HCT116 (cell line): ENCODE data around the gene SMARCAL1. TPM values are rescaled to one million over a fixed set of nuclear protein-coding genes. Genes with fewer than 3 reads are reported as not detected.

ENCODE experiments used
- ATAC-seq: fragments of 200-7000 bp; cut with Tn5 transposase; 2 replicates; pipeline ENCODE4 v1.9.1; 2020; ENCODE audit warnings: mild to moderate bottlenecking, moderate library complexity
- BruUV-seq: library from RNA; stranded (reverse); fragments of 400-500 nt; replicated peaks from 2 replicates; lab custom pipeline; 2021; lab: Mats Ljungman, UMichigan
- CTCF ChIA-PET: fragments of 300-600 bp; sonication (Branson Sonifier 250); formaldehyde crosslinking; loops from one replicate; lab custom pipeline; 2021; ENCODE audit warnings: antibody characterized with exemption; lab: Charles Lee
- POLR2A ChIA-PET: fragments of 300-600, 350-600 bp; sonication (Branson Sonifier 250); formaldehyde crosslinking; loops from one replicate; lab custom pipeline; 2021; ENCODE audit warnings: antibody characterized with exemption; lab: Charles Lee
- RAD21 ChIA-PET, 2 experiments: fragments of 300-600 bp; sonication (Branson Sonifier 250); formaldehyde crosslinking; loops; one replicate each; lab custom pipeline; 2023; ENCODE audit warnings: low total read pairs in 2 of 2; ENCODE audit not compliant: uncharacterized antibody in 2 of 2, unreplicated experiment in 2 of 2, low non-redundant PET in 1 of 2; lab: Charles Lee
- DNase-seq: peaks from one replicate; pipeline ENCODE4 v3.0.0-alpha.2; 2010; ENCODE audit warnings: low read depth, low spot score
- H2AFZ ChIP-seq: fragments of 200-600 bp; shearing (Covaris generic), sonication (generic); 2 replicates; pipeline ENCODE4 v1.6.1; 2017; ENCODE audit warnings: low read depth, mixed run types, mixed read lengths, antibody characterized with exemption, low read length; ENCODE audit not compliant: poor library complexity, severe bottlenecking
- H3K27ac ChIP-seq: 2 replicates; pipeline ENCODE4 v1.5.1; 2012; ENCODE audit warnings: low read depth, low read length
- H3K27me3 ChIP-seq: fragments of 200-600 bp; sonication (generic); 2 replicates; pipeline ENCODE4 v1.6.1; 2016; ENCODE audit warnings: mixed run types, low read length, mixed read lengths; ENCODE audit not compliant: insufficient read depth
- H3K36me3 ChIP-seq, 2 experiments: fragments of 200-500 bp in 1 of 2; fragments of 200-600 bp in 1 of 2; sonication (Bioruptor generic) in 1 of 2; sonication (generic) in 1 of 2; 2 replicates each; pipeline versions ENCODE4 v1.5.1 to v1.6.1; 2014 to 2016; ENCODE audit warnings: low read length in 2 of 2, inconsistent platforms in 1 of 2, mixed read lengths in 1 of 2, mixed run types in 1 of 2; ENCODE audit not compliant: insufficient read depth in 2 of 2, control insufficient read depth in 1 of 2
- H3K4me1 ChIP-seq, 2 experiments: fragments of 200-600 bp in 1 of 2; sonication (generic) in 1 of 2; 2 replicates each; pipeline versions ENCODE4 v1.5.1 to v1.6.1; 2012 to 2017; ENCODE audit warnings: low read length in 2 of 2, inconsistent platforms in 1 of 2, mild to moderate bottlenecking in 1 of 2, mixed read lengths in 1 of 2, mixed run types in 1 of 2, moderate library complexity in 1 of 2; ENCODE audit not compliant: insufficient read depth in 2 of 2, control insufficient read depth in 1 of 2
- H3K4me2 ChIP-seq: fragments of 200-600 bp; sonication (generic); 2 replicates; pipeline ENCODE4 v1.6.1; 2017; ENCODE audit warnings: mixed run types, low read length, mixed read lengths
- H3K4me3 ChIP-seq, 2 experiments: fragments of 200-600 bp in 1 of 2; sonication (generic) in 1 of 2; replicated peaks in 1 of 2; 2 replicates each; pipeline ENCODE4 v1.5.1; 2011 to 2016; ENCODE audit warnings: low read length in 2 of 2, control low read depth in 1 of 2, low read depth in 1 of 2, mild to moderate bottlenecking in 1 of 2, mixed read lengths in 1 of 2, mixed run types in 1 of 2
- H3K79me2 ChIP-seq: fragments of 200-600 bp; sonication (generic); 2 replicates; pipeline ENCODE4 v1.6.1; 2017; ENCODE audit warnings: mild to moderate bottlenecking, mixed run types, low read length, moderate library complexity, mixed read lengths; ENCODE audit not compliant: insufficient read depth
- H3K9ac ChIP-seq: fragments of 200-600 bp; sonication (generic); 2 replicates; pipeline ENCODE4 v1.6.1; 2016; ENCODE audit warnings: low read length, mixed read lengths
- H3K9me2 ChIP-seq: fragments of 200-600 bp; sonication (generic), shearing (Covaris generic); 2 replicates; pipeline ENCODE4 v1.6.1; 2017; ENCODE audit warnings: mixed run types, mild to moderate bottlenecking, moderate library complexity; ENCODE audit not compliant: insufficient read depth
- H3K9me3 ChIP-seq, 2 experiments: fragments of 200-500 bp in 1 of 2; fragments of 200-600 bp in 1 of 2; sonication (Bioruptor generic) in 1 of 2; sonication (generic) in 1 of 2; 2 replicates each; pipeline ENCODE4 v1.6.1; 2014 to 2017; ENCODE audit warnings: low read length in 2 of 2, mixed read lengths in 2 of 2, inconsistent platforms in 1 of 2, low read depth in 1 of 2, mild to moderate bottlenecking in 1 of 2, mixed run types in 1 of 2, moderate library complexity in 1 of 2; ENCODE audit not compliant: control insufficient read depth in 1 of 2, insufficient read depth in 1 of 2
- H4K20me1 ChIP-seq: fragments of 200-600 bp; sonication (generic), shearing (Covaris generic); 2 replicates; pipeline ENCODE4 v1.6.1; 2017; ENCODE audit warnings: mixed run types, mild to moderate bottlenecking, moderate library complexity; ENCODE audit not compliant: insufficient read depth
- CEBPB ChIP-seq: IDR thresholded peaks from 2 replicates; pipeline ENCODE4 v1.6.1; 2012; ENCODE audit warnings: low read depth
- CTCF ChIP-seq, 3 experiments: fragments of 200-600 bp in 1 of 3; sonication (generic) in 1 of 3; IDR thresholded peaks in 2 of 3; conservative IDR thresholded peaks in 1 of 3; 2 replicates each; pipeline ENCODE4 v1.5.1; 2012 to 2017; ENCODE audit warnings: low read depth in 2 of 3, low read length in 2 of 3, antibody characterized with exemption in 1 of 3, borderline replicate concordance in 1 of 3, control low read depth in 1 of 3, mild to moderate bottlenecking in 1 of 3, mixed read lengths in 1 of 3, mixed run types in 1 of 3, moderate library complexity in 1 of 3; ENCODE audit not compliant: insufficient read depth in 1 of 3
- EGR1 ChIP-seq: IDR thresholded peaks from 2 replicates; pipeline ENCODE4 v1.6.1; 2012; ENCODE audit warnings: low read depth
- ELF1 ChIP-seq: IDR thresholded peaks from 2 replicates; pipeline ENCODE4 v1.6.1; 2012; ENCODE audit warnings: low read depth, borderline replicate concordance
- EZH2 ChIP-seq: fragments of 200-600 bp; sonication (generic); IDR thresholded peaks from 2 replicates; pipeline ENCODE4 v1.6.1; 2017; ENCODE audit warnings: antibody characterized with exemption, mixed run types
- FOSL1 ChIP-seq: IDR thresholded peaks from 2 replicates; pipeline ENCODE4 v1.6.1; 2012; ENCODE audit warnings: low read depth
- JUND ChIP-seq: IDR thresholded peaks from 2 replicates; pipeline ENCODE4 v1.6.1; 2012
- MAX ChIP-seq: IDR thresholded peaks from 2 replicates; pipeline ENCODE4 v1.6.1; 2012
- POLR2A ChIP-seq: IDR thresholded peaks from 2 replicates; pipeline ENCODE4 v1.7.0; 2011; ENCODE audit warnings: borderline replicate concordance; ENCODE audit not compliant: insufficient read depth, insufficient read length; ENCODE audit errors: extremely low read depth
- POLR2AphosphoS5 ChIP-seq: IDR thresholded peaks from 2 replicates; pipeline ENCODE4 v1.6.1; 2011; ENCODE audit warnings: mild to moderate bottlenecking, low read depth, low read length, moderate library complexity
- RAD21 ChIP-seq: IDR thresholded peaks from 2 replicates; pipeline ENCODE4 v1.6.1; 2012; ENCODE audit warnings: low read depth, mild to moderate bottlenecking
- REST ChIP-seq: IDR thresholded peaks from 2 replicates; pipeline ENCODE4 v1.6.1; 2012; ENCODE audit warnings: low read depth
- SRF ChIP-seq: IDR thresholded peaks from 2 replicates; pipeline ENCODE4 v1.6.1; 2012; ENCODE audit warnings: low read depth
- TCF7L2 ChIP-seq: IDR thresholded peaks from 2 replicates; pipeline ENCODE4 v1.7.0; 2011; ENCODE audit warnings: borderline replicate concordance, inconsistent platforms; ENCODE audit not compliant: insufficient read depth, insufficient read length; ENCODE audit errors: extremely low read depth
- YY1 ChIP-seq: IDR thresholded peaks from 2 replicates; pipeline ENCODE4 v1.6.1; 2011; ENCODE audit warnings: low read length, low read depth, moderate library complexity, mild to moderate bottlenecking; ENCODE audit not compliant: insufficient replicate concordance; ENCODE audit errors: extremely low read depth
- ZBTB33 ChIP-seq: IDR thresholded peaks from 2 replicates; pipeline ENCODE4 v1.6.1; 2011; ENCODE audit warnings: mild to moderate bottlenecking, low read length, moderate library complexity; ENCODE audit not compliant: insufficient replicate concordance; ENCODE audit errors: extremely low read depth
- ZFX ChIP-seq: fragments of 450-650 bp; IDR thresholded peaks from 2 replicates; pipeline ENCODE4 v1.6.1; 2017
- ZNF274 ChIP-seq: fragments of 200-500 bp; sonication (Bioruptor generic); IDR thresholded peaks from 2 replicates; pipeline ENCODE4 v1.6.1; 2014; ENCODE audit warnings: mild to moderate bottlenecking, low read depth, low read length, inconsistent platforms
- intact Hi-C: fragments of 100-400 bp; cut with micrococcal nuclease; formaldehyde crosslinking; loops from 2 replicates; pipeline ENCODE4 v1.10.0; 2022
- total RNA-seq: library from RNA; stranded (reverse); gene quantifications from one replicate; pipeline ENCODE4 v1.2.1, GENCODE V29; 2021; ENCODE audit not compliant: unreplicated experiment

The SMARCAL1 gene
- total RNA-seq, 1 experiment from 2014 or later = 18.0 TPM

GRCh38 chr2:216441308-216442010 lies 29.2 kb downstream of the SMARCAL1 start:
- POLR2A ChIA-PET = no interaction called here
- H3K27ac ChIP-seq = no peak overlapping the region
- no peaks in the 10 kb centered on the region for H3K9me3 ChIP-seq
- H4K20me1 ChIP-seq = no peaks in the 10 kb centered on the region
- H3K4me2 ChIP-seq = no peak overlapping the region
- H3K4me1 ChIP-seq = no peaks in the 10 kb centered on the region
- ATAC-seq = no peak
- TF ChIP-seq MAX = no peak
- TF ChIP-seq ZFX = no peak
- TF ChIP-seq ELF1 = no peak
- no peak for TF ChIP-seq CTCF (IDR thresholded peaks at IDR 0.05 in 2 of 3, conservative IDR thresholded peaks at IDR 0.05 in 1 of 3; ENCODE audit: borderline replicate concordance in 1 of 3, insufficient read depth in 1 of 3, low read depth in 2 of 3, low read length in 2 of 3)
- no peak for TF ChIP-seq SRF
- no peak for TF ChIP-seq YY1
- TF ChIP-seq CEBPB = no peak
- TF ChIP-seq JUND = no peak
- TF ChIP-seq ZNF274 = no peak
- TF ChIP-seq FOSL1 = no peak
- no peak for TF ChIP-seq POLR2AphosphoS5
- no peak for TF ChIP-seq RAD21
- TF ChIP-seq REST = no peak
- TF ChIP-seq EZH2 = no peak
- no peak for TF ChIP-seq TCF7L2
- TF ChIP-seq POLR2A = no peak
- no peak for TF ChIP-seq EGR1
- no peak for TF ChIP-seq ZBTB33
- H3K9ac ChIP-seq = no peak overlapping the region
- CTCF ChIA-PET = no interaction called here
- no peaks in the 10 kb centered on the region for H3K9me2 ChIP-seq
- no peaks in the 10 kb centered on the region for H3K79me2 ChIP-seq
- H3K27me3 ChIP-seq = no peaks in the 10 kb centered on the region
- H2AFZ ChIP-seq = no peak overlapping the region
- intact Hi-C loops = no loop called here
- H3K36me3 ChIP-seq = peaks cover 0 to 5% of the 10 kb centered on the region in 2 experiments; a peak in 1 of 4 replicates
- no peak overlapping the region for H3K4me3 ChIP-seq
- RAD21 ChIA-PET = no interaction called here
- DNase-seq = no peak
- no TSS peak for BruUV-seq
